AG04449 (cell line): ENCODE results near the gene MAPK8.

Experiments used
- CTCF ChIA-PET: fragments of 350-600 bp; formaldehyde crosslinking; extraction: SDS; loops from one replicate; lab custom pipeline; 2021; ENCODE audit warnings: antibody characterized with exemption; lab: Yijun Ruan, JAX
- POLR2A ChIA-PET: fragments of 400-600, 350-600 bp; formaldehyde crosslinking; extraction: SDS; loops from one replicate; lab custom pipeline; 2020; ENCODE audit warnings: antibody characterized with exemption, inconsistent platforms; lab: Yijun Ruan, JAX
- DNase-seq: peaks from one replicate; pipeline ENCODE4 v3.0.0-alpha.2; 2010; ENCODE audit warnings: low read depth, low spot score
- H3K4me3 ChIP-seq: 2 replicates; pipeline ENCODE4 v1.5.1; 2011; ENCODE audit warnings: low read depth, mild to moderate bottlenecking, control low read depth, low read length
- CTCF ChIP-seq: IDR thresholded peaks from one replicate; pipeline ENCODE4 v1.5.1; 2011; ENCODE audit warnings: mild to moderate bottlenecking, moderate library complexity, low read length, control low read depth, inconsistent platforms; ENCODE audit not compliant: insufficient read depth; ENCODE audit errors: missing control alignments

MAPK8 gene

DNA sequence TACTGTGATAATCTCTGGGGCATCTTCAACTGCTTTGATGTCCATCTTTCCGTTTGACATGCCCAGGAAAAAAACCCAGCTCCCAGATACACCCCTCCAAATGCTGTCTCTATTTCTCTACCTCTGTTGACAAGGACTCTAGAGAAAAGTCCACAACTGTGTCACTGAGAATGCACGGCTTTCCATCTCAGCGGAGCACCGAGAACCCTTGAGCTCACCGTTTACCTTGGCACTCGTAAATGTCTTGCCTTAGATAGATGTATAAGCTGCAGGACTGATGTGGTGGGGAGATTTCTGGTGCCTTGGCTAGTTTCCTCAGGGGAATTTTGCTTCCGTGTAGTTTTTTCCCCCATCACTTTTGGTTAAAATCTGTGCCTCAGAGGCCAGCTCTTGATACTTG lies 7.4 kb upstream of the MAPK8 start:
- DNase-seq = no peak
- ChIA-PET CTCF (interaction anchor here (3.5 kb wide), 1 partner anchor 10 kb away, joined by 17 read pairs; no protein-coding TSS in a partner anchor), POLR2A (no interaction called here)
- no peak overlapping the region for H3K4me3 ChIP-seq
- TF ChIP-seq CTCF = no peak

DNA sequence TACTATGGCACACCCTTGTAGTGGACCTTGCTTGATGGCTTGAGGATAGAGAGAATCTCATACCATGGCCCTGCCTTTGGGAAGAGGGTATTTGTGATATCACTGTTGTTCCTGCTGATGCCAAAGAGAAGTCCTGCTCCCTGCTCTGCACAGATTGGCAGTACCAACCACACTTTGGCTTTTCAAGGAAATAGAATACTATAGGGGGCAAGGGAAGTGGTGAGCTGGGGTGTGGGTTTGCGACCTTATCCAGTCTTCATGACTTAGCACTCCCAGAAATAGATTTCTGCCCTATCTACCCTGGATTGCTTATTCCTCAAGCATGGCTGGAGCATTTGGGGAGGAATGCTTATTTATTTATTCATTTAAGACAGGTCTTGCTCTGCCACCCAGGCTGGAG lies 6.8 kb upstream of the MAPK8 start:
- H3K4me3 ChIP-seq = no peak overlapping the region
- DNase-seq = no peak
- CTCF ChIA-PET = interaction anchor here (3.5 kb wide), 1 partner anchor 10 kb away, joined by 17 read pairs; no protein-coding TSS in a partner anchor
- TF ChIP-seq CTCF = no peak
- POLR2A ChIA-PET = no interaction called here

GRCh38 chr10:48300556-48300955 lies 5.9 kb upstream of the MAPK8 start:
- CTCF ChIA-PET = interaction anchor here (1.6 to 3.5 kb wide), 3 partner anchors 9 to 356 kb away, joined by 4 to 17 read pairs (median 4); no protein-coding TSS in a partner anchor
- POLR2A ChIA-PET = no interaction called here
- no peak overlapping the region for H3K4me3 ChIP-seq
- DNase-seq = no peak
- no peak for TF ChIP-seq CTCF

- no peak for TF ChIP-seq CTCF
- ChIA-PET CTCF (interaction anchor here (1.7 kb wide), 1 partner anchor 12 kb away, joined by 4 read pairs; no protein-coding TSS in a partner anchor), POLR2A (no interaction called here)
- DNase-seq = no peak
- no peak overlapping the region for H3K4me3 ChIP-seq
Measured at GRCh38 chr10:48302515-48303476, 3.7 kb upstream of the MAPK8 start.

- no peak for DNase-seq
- no peak for TF ChIP-seq CTCF
- H3K4me3 ChIP-seq = peak overlapping the region; percentile 88
- POLR2A ChIA-PET = no interaction called here
- CTCF ChIA-PET = no interaction called here
Measured at GRCh38 chr10:48305905-48306264, 592 bp upstream of the MAPK8 start.
